SK-N-MC (cell line): ENCODE results near the gene PCDHA11.

Source experiments
- EZH2 ChIP-seq: fragments of 200-600 bp; sonication (generic); IDR thresholded peaks from one replicate; pipeline ENCODE4 v1.6.1; 2017; ENCODE audit warnings: antibody characterized with exemption
- POLR2AphosphoS5 ChIP-seq: IDR thresholded peaks from 2 replicates; pipeline ENCODE4 v1.6.1; 2012; ENCODE audit warnings: mild to moderate bottlenecking, low read depth, low read length, borderline replicate concordance

DNA sequence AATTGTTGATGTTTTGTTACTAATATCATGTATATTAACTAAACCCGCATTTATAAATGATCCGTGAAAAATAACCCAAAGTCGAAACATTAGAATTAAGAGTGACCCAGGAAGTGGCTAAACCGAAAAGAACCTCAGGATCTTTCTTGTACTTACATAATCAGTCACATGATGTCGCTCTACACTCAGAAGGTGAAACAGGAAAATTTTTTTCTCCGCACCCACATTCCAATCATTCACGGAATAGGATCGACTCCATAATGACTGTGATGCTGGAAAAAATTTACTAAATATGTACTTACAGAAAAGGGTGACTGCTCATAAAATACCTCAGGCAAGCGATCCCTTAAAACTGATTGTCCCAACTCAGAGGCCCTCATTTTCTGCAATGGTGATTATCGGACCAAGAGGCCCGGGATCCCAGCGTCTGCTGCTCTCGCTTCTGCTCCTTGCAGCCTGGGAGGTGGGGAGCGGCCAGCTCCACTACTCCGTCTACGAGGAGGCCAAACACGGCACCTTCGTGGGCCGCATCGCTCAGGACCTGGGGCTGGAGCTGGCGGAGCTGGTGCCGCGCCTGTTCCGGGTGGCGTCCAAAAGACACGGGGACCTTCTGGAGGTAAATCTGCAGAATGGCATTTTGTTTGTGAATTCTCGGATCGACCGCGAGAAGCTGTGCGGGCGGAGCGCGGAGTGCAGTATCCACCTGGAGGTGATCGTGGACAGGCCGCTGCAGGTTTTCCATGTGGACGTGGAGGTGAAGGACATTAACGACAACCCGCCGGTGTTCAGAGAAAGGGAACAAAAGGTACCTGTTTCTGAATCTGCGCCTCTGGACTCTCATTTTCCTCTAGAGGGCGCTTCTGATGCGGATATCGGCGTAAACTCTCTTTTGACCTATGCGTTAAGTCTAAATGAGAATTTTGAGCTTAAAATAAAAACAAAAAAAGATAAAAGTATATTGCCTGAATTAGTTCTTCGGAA lies 6.6 kb downstream of the PCDHA11 start, which contains the start of gene PCDHA12:
- TF ChIP-seq EZH2 (no peak), POLR2AphosphoS5 (no peak)
